ENCODE measurements around the gene TBC1D10A.

The TBC1D10A gene

GRCh38 chr22:30285176-30285845 lies 41.4 kb downstream of the TBC1D10A start:
- no peak for DNase-seq

GRCh38 chr22:30284666-30285065 lies 42.1 kb downstream of the TBC1D10A start:
- DNase-seq: no peak

- DNase-seq: no peak
These were observed 42.6 kb downstream of the TBC1D10A start for GRCh38 chr22:30284172-30284571.

- DNase-seq: no peak
These were observed 43.4 kb downstream of the TBC1D10A start for GRCh38 chr22:30283342-30283741.

GRCh38 chr22:30282616-30283046 lies 44.1 kb downstream of the TBC1D10A start:
- no peak for DNase-seq

- DNase-seq: no peak
These were observed 46.2 kb downstream of the TBC1D10A start for GRCh38 chr22:30280505-30280904.

GRCh38 chr22:30279932-30280331 lies 46.8 kb downstream of the TBC1D10A start:
- no peak for DNase-seq

GRCh38 chr22:30279046-30279788 lies 47.5 kb downstream of the TBC1D10A start:
- DNase-seq: no peak

- DNase-seq: no peak
These were observed 49.0 kb downstream of the TBC1D10A start for GRCh38 chr22:30277547-30278344.

GRCh38 chr22:30276039-30276438 lies 50.7 kb downstream of the TBC1D10A start:
- no peak for DNase-seq

- DNase-seq: no peak
These were observed 51.1 kb downstream of the TBC1D10A start for GRCh38 chr22:30275625-30276024.

- DNase-seq: no peak
These were observed 52.3 kb downstream of the TBC1D10A start for GRCh38 chr22:30274437-30274812.

- DNase-seq: no peak
These were observed 52.9 kb downstream of the TBC1D10A start for GRCh38 chr22:30273711-30274436.

- no peak for DNase-seq
These were observed 53.8 kb downstream of the TBC1D10A start for GRCh38 chr22:30272781-30273601.

GRCh38 chr22:30270832-30271231 lies 55.9 kb downstream of the TBC1D10A start:
- DNase-seq: no peak

- DNase-seq: no peak
These were observed 58.4 kb downstream of the TBC1D10A start for GRCh38 chr22:30268331-30268730.

GRCh38 chr22:30267382-30268302 lies 59.1 kb downstream of the TBC1D10A start:
- no peak for DNase-seq

GRCh38 chr22:30266445-30267381 lies 60.0 kb downstream of the TBC1D10A start, which contains the start of gene OSM:
Gene OSM (minus strand): TSS chr22:30266851. CDS start chr22:30266799, 52 bp downstream.
- peak; percentile 80 for DNase-seq

- DNase-seq: peak; percentile 89
These were observed 60.8 kb downstream of the TBC1D10A start for GRCh38 chr22:30265823-30266444.
